Loucy (cell line): Measurements from ENCODE around the gene LSP1.

Source experiments
- H2AFZ ChIP-seq: fragments of 200-600 bp; sonication (generic); 2 replicates; pipeline ENCODE4 v1.6.0; 2016; ENCODE audit warnings: antibody characterized with exemption, mild to moderate bottlenecking, low read length, moderate library complexity
- H3F3A ChIP-seq: fragments of 200-600 bp; 2 replicates; pipeline ENCODE4 v1.6.0; 2016; ENCODE audit warnings: antibody characterized with exemption, low read depth, mild to moderate bottlenecking
- H3K27me3 ChIP-seq: fragments of 200-600 bp; sonication (generic); 2 replicates; pipeline ENCODE4 v1.6.1; 2014; ENCODE audit warnings: low read length, mild to moderate bottlenecking; ENCODE audit not compliant: insufficient read depth, poor library complexity, severe bottlenecking
- H3K36me3 ChIP-seq: fragments of 200-600 bp; sonication (generic); 2 replicates; pipeline ENCODE4 v1.6.1; 2016; ENCODE audit warnings: low read length; ENCODE audit not compliant: insufficient read depth
- H3K4me1 ChIP-seq: fragments of 200-600 bp; sonication (generic); 2 replicates; pipeline ENCODE4 v1.5.1; 2014; ENCODE audit warnings: low read length, mild to moderate bottlenecking; ENCODE audit not compliant: insufficient read depth, poor library complexity, severe bottlenecking
- H3K4me2 ChIP-seq: fragments of 200-600 bp; sonication (generic); 2 replicates; pipeline ENCODE4 v1.6.0; 2014; ENCODE audit warnings: antibody characterized with exemption, low read length, low read depth, mild to moderate bottlenecking; ENCODE audit not compliant: poor library complexity, severe bottlenecking
- H3K4me3 ChIP-seq: fragments of 200-600 bp; sonication (generic); 2 replicates; pipeline ENCODE4 v1.5.1; 2014; ENCODE audit warnings: low read length, mild to moderate bottlenecking, mixed read lengths; ENCODE audit not compliant: poor library complexity, severe bottlenecking
- H3K79me2 ChIP-seq: fragments of 200-600 bp; sonication (generic); 2 replicates; pipeline ENCODE4 v1.6.1; 2014; ENCODE audit warnings: low read length; ENCODE audit not compliant: insufficient read depth
- H3K9ac ChIP-seq: fragments of 200-600 bp; sonication (generic); 2 replicates; pipeline ENCODE4 v1.6.0; 2014; ENCODE audit warnings: mild to moderate bottlenecking, low read depth, low read length, moderate library complexity; ENCODE audit not compliant: poor library complexity, severe bottlenecking
- H3K9me2 ChIP-seq: fragments of 200-600 bp; sonication (generic); replicated peaks from 2 replicates; pipeline ENCODE4 v1.6.1; 2016; ENCODE audit warnings: low read depth, low read length, mixed read lengths
- H3K9me3 ChIP-seq: fragments of 200-600 bp; sonication (generic); 2 replicates; pipeline ENCODE4 v1.6.1; 2014; ENCODE audit warnings: mild to moderate bottlenecking, antibody characterized with exemption, low read length, low read depth; ENCODE audit not compliant: insufficient read depth
- H4K20me1 ChIP-seq: fragments of 200-600 bp; sonication (generic); 2 replicates; pipeline ENCODE4 v1.6.0; 2014; ENCODE audit warnings: antibody characterized with exemption, low read length, mild to moderate bottlenecking; ENCODE audit not compliant: insufficient read depth, poor library complexity, severe bottlenecking
- CTCF ChIP-seq: fragments of 200-600 bp; sonication (generic); conservative IDR thresholded peaks from 2 replicates; pipeline ENCODE4 v1.5.1; 2014; ENCODE audit warnings: mild to moderate bottlenecking, antibody characterized with exemption, low read length
- EZH2phosphoT487 ChIP-seq: fragments of 200-600 bp; IDR thresholded peaks from 2 replicates; pipeline ENCODE4 v1.6.1; 2018; ENCODE audit warnings: antibody characterized with exemption, mild to moderate bottlenecking, moderate library complexity, borderline replicate concordance

LSP1 gene

GRCh38 chr11:1840780-1841480, 12.0 kb upstream of the LSP1 start:
- no peak for TF ChIP-seq CTCF
- TF ChIP-seq EZH2phosphoT487: no peak
- H3K9me3 ChIP-seq: no peaks in the 10 kb centered on the region
- peaks cover 40% of the 10 kb centered on the region for H3K4me1 ChIP-seq
- H3K27me3 ChIP-seq: peaks cover 6% of the 10 kb centered on the region
- H3K79me2 ChIP-seq: no peaks in the 10 kb centered on the region
- no peaks in the 10 kb centered on the region for H4K20me1 ChIP-seq
- H3K9ac ChIP-seq: no peak overlapping the region
- no peaks in the 10 kb centered on the region for H3K36me3 ChIP-seq
- no peak overlapping the region for H3K4me3 ChIP-seq
- H3K9me2 ChIP-seq: no peaks in the 10 kb centered on the region
- H3F3A ChIP-seq: no peaks in the 10 kb centered on the region
- no peak overlapping the region for H3K4me2 ChIP-seq
- no peak overlapping the region for H2AFZ ChIP-seq

GRCh38 chr11:1841511-1842148, 11.3 kb upstream of the LSP1 start:
- Histone ChIP-seq H3K27me3 (peaks cover 6% of the 10 kb centered on the region), H3K4me3 (no peak overlapping the region), H3K4me2 (no peak overlapping the region), H4K20me1 (no peaks in the 10 kb centered on the region), H2AFZ (no peak overlapping the region), H3K4me1 (peaks cover 40% of the 10 kb centered on the region), H3K36me3 (no peaks in the 10 kb centered on the region), H3F3A (no peaks in the 10 kb centered on the region), H3K9ac (no peak overlapping the region), H3K9me3 (no peaks in the 10 kb centered on the region), H3K9me2 (no peaks in the 10 kb centered on the region), H3K79me2 (no peaks in the 10 kb centered on the region)
- TF ChIP-seq EZH2phosphoT487: no peak
- no peak for TF ChIP-seq CTCF

- Histone ChIP-seq H3F3A (no peaks in the 10 kb centered on the region), H3K4me1 (peaks cover 40% of the 10 kb centered on the region), H3K27me3 (peaks cover 6% of the 10 kb centered on the region), H3K9me3 (no peaks in the 10 kb centered on the region), H3K36me3 (no peaks in the 10 kb centered on the region), H3K9me2 (no peaks in the 10 kb centered on the region), H2AFZ (no peak overlapping the region), H4K20me1 (no peaks in the 10 kb centered on the region), H3K4me2 (no peak overlapping the region), H3K4me3 (no peak overlapping the region), H3K9ac (no peak overlapping the region), H3K79me2 (no peaks in the 10 kb centered on the region)
- TF ChIP-seq EZH2phosphoT487 (no peak), CTCF (no peak)
Observed at GRCh38 chr11:1842149-1843097, 10.5 kb upstream of the LSP1 start.
